Measurements from ENCODE around the gene SUGCT. TPM values are rescaled to one million over a fixed set of nuclear protein-coding genes. Genes with fewer than 3 reads are reported as not detected.
A peak's percentile ranks its signal among the peaks of the same experiment; 100 is the strongest.

SUGCT gene
- total RNA-seq, 1 experiment from 2014 or later = 9.9 TPM

- intact Hi-C loops (cut with micrococcal nuclease; ENCODE audit: unreplicated experiment) = no loop called here
- Mint-ChIP-seq H3K36me3 (ENCODE audit: insufficient read depth, unreplicated experiment) (no peaks in the 10 kb centered on the region), H3K27me3 (ENCODE audit: insufficient read depth, unreplicated experiment) (no peaks in the 10 kb centered on the region), H3K9me3 (ENCODE audit: unreplicated experiment) (no peaks in the 10 kb centered on the region), H3K4me3 (ENCODE audit: unreplicated experiment) (peak overlapping the region; percentile 34), H3K4me1 (ENCODE audit: low read depth, unreplicated experiment) (peaks cover 20% of the 10 kb centered on the region), H3K27ac (ENCODE audit: unreplicated experiment) (peak overlapping the region; percentile 50)
- POLR2A ChIA-PET = no interaction called here
- no peaks in the 10 kb centered on the region for H3K27me3 ChIP-seq (replicated peaks; ENCODE audit: control insufficient read depth, insufficient read depth, low read length)
- no peak overlapping the region for H3K4me3 ChIP-seq (ENCODE audit: low read depth, low read length)
- BruUV-seq (replicated peaks) = no TSS peak
- H3K36me3 ChIP-seq (ENCODE audit: control insufficient read depth, insufficient read depth, low read length) = no peaks in the 10 kb centered on the region
- H3K9me3 ChIP-seq = no peaks in the 10 kb centered on the region
- CTCF ChIA-PET = no interaction called here
- H3K4me1 ChIP-seq = peaks cover 19% of the 10 kb centered on the region
- TF ChIP-seq CTCF (IDR thresholded peaks at IDR 0.05; ENCODE audit: insufficient read depth in 1 of 2, low read depth in 1 of 2, low read length in 1 of 2, severe bottlenecking in 1 of 2, unreplicated experiment in 1 of 2) = no peak
- no peak for DNase-seq
Measured at GRCh38 chr7:40470817-40471216, 336.0 kb downstream of the SUGCT start.

GRCh38 chr7:40471891-40472290 lies 337.1 kb downstream of the SUGCT start:
- H3K4me3 ChIP-seq (ENCODE audit: low read depth, low read length) = no peak overlapping the region
- H3K4me1 Mint-ChIP-seq (ENCODE audit: low read depth, unreplicated experiment) = peaks cover 20% of the 10 kb centered on the region
- peaks cover 19% of the 10 kb centered on the region for H3K4me1 ChIP-seq
- H3K4me3 Mint-ChIP-seq (ENCODE audit: unreplicated experiment) = no peak overlapping the region
- no peaks in the 10 kb centered on the region for H3K9me3 Mint-ChIP-seq (ENCODE audit: unreplicated experiment)
- no peaks in the 10 kb centered on the region for H3K9me3 ChIP-seq
- intact Hi-C loops (cut with micrococcal nuclease; ENCODE audit: unreplicated experiment) = no loop called here
- DNase-seq = no peak
- no peaks in the 10 kb centered on the region for H3K27me3 Mint-ChIP-seq (ENCODE audit: insufficient read depth, unreplicated experiment)
- H3K36me3 ChIP-seq (ENCODE audit: control insufficient read depth, insufficient read depth, low read length) = no peaks in the 10 kb centered on the region
- no peak for TF ChIP-seq CTCF (IDR thresholded peaks at IDR 0.05; ENCODE audit: insufficient read depth in 1 of 2, low read depth in 1 of 2, low read length in 1 of 2, severe bottlenecking in 1 of 2, unreplicated experiment in 1 of 2)
- BruUV-seq (replicated peaks) = no TSS peak
- POLR2A ChIA-PET = no interaction called here
- H3K36me3 Mint-ChIP-seq (ENCODE audit: insufficient read depth, unreplicated experiment) = no peaks in the 10 kb centered on the region
- H3K27ac Mint-ChIP-seq (ENCODE audit: unreplicated experiment) = no peak overlapping the region
- no peaks in the 10 kb centered on the region for H3K27me3 ChIP-seq (replicated peaks; ENCODE audit: control insufficient read depth, insufficient read depth, low read length)
- CTCF ChIA-PET = no interaction called here

- H3K27me3 Mint-ChIP-seq (ENCODE audit: insufficient read depth, unreplicated experiment) = no peaks in the 10 kb centered on the region
- H3K4me3 ChIP-seq (ENCODE audit: low read depth, low read length) = no peak overlapping the region
- ChIA-PET POLR2A (no interaction called here), CTCF (no interaction called here)
- no peaks in the 10 kb centered on the region for H3K36me3 ChIP-seq (ENCODE audit: control insufficient read depth, insufficient read depth, low read length)
- DNase-seq = no peak
- no peaks in the 10 kb centered on the region for H3K9me3 ChIP-seq
- intact Hi-C loops (cut with micrococcal nuclease; ENCODE audit: unreplicated experiment) = no loop called here
- no peak overlapping the region for H3K27ac Mint-ChIP-seq (ENCODE audit: unreplicated experiment)
- no peak overlapping the region for H3K4me3 Mint-ChIP-seq (ENCODE audit: unreplicated experiment)
- H3K27me3 ChIP-seq (replicated peaks; ENCODE audit: control insufficient read depth, insufficient read depth, low read length) = no peaks in the 10 kb centered on the region
- H3K4me1 Mint-ChIP-seq (ENCODE audit: low read depth, unreplicated experiment) = peaks cover 9% of the 10 kb centered on the region
- TF ChIP-seq CTCF (IDR thresholded peaks at IDR 0.05; ENCODE audit: insufficient read depth in 1 of 2, low read depth in 1 of 2, low read length in 1 of 2, severe bottlenecking in 1 of 2, unreplicated experiment in 1 of 2) = no peak
- no peaks in the 10 kb centered on the region for H3K36me3 Mint-ChIP-seq (ENCODE audit: insufficient read depth, unreplicated experiment)
- H3K9me3 Mint-ChIP-seq (ENCODE audit: unreplicated experiment) = no peaks in the 10 kb centered on the region
- BruUV-seq (replicated peaks) = no TSS peak
- H3K4me1 ChIP-seq = peaks cover 9% of the 10 kb centered on the region
Measured at GRCh38 chr7:40474790-40475680, 340.2 kb downstream of the SUGCT start.
